HG03469 (cell line): Measurements from ENCODE around the gene STX16.

Source experiments
- ATAC-seq: cut with Tn5 transposase; IDR thresholded peaks from one replicate; pipeline ENCODE4 v1.9.1; 2021; ENCODE audit warnings: mild to moderate bottlenecking, moderate library complexity, moderate number of reproducible peaks; ENCODE audit not compliant: unreplicated experiment

The STX16 gene

DNA sequence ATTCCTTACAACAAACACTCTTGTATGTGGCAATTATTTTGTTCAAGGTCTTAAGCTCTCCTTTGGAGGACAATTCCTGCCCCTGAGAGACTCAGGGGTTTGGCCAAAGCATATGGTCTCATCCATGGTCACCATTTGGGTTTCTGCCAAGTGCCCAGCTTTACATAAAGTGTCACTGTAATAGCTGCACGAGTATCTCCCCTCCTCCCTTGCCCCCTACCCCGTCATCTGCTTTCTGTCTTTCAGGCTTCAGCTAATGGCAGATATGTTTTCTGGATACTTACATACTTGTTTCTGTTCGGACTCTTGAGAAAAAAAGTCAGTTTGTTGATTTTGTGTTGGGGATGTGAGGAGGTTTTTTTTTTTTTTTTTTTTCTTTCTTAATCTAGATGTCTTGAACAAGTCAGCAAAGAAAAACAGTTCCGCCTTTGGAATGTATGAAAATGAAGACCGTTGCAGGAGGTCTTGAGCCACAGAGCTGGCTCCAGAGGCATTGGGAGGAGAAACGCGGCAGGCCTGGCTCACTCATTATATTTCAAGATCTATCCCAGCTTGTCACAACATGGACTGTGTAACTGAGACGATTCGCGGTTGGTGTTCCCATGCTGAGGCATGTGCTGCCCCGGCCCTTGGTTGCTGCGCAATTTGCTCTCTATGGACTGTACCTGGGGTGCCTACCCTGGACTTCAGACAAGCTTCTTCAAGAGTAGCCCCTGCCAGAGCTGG lies 32.6 kb upstream of the STX16 start:
- no peak for ATAC-seq

DNA sequence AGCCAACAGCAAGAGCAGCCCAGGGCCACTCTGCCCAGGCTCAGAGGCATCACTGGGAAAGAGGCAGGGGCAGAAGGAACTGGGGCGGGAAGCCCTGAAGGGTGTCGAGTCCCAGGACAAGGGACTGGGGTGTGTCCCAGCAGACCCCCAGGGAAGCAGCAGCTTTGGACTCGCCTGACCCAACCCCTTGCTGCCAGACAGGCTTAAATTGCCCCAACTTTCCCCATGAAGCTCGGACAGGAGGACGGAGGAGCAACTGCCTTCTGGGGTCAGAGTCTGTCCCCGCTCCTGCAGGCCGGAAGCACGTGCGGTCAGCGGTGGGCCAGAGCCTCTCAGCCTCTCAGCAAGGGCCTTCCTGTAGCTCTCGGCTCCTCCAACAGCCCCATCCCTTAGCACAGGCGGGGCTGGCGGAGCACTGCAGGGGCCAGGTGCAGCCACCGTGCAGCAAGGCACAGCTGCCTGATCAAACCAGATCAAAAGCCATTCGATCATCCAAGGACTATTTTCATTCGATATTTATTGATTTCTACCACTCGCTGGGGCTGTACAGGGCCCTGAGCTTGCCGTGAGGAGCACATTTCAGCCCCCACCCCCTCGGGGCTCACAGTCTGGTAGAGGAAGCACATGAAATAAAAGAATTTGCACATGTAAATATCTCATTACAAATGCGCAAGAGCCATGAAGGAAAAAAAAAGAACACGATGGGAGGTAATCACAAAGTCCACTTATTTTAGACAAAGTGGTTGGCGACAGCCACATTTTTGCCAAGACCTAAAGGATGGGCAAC lies 31.8 kb upstream of the STX16 start:
- no peak for ATAC-seq

DNA sequence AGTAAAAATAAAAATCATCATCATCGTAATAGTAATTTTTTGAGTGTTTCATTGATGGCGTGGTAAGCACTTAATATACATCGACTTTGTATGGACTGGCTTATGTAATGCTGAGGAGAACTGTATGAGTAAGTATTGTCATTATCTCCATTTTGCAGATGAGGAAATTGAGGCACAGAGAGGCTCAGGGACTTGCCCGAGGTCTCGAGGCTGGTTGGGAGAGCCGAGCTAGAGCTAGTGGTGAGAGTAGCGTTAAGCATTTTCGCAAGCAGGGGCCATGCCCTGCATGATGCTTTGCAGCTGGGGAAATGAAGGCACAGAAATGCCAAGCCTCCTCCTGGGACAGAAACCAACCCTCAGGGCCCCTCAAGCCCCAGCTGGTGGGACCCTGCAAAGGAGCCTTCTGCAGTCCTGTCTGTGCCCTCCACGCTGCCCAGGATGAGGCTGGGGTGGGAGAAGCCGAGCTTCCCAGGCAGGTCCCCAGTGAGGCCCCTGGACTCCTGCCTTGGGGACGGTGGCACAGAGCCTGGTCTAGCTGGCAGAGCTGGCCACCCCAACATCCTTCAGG lies 31.1 kb upstream of the STX16 start:
- no peak for ATAC-seq

DNA sequence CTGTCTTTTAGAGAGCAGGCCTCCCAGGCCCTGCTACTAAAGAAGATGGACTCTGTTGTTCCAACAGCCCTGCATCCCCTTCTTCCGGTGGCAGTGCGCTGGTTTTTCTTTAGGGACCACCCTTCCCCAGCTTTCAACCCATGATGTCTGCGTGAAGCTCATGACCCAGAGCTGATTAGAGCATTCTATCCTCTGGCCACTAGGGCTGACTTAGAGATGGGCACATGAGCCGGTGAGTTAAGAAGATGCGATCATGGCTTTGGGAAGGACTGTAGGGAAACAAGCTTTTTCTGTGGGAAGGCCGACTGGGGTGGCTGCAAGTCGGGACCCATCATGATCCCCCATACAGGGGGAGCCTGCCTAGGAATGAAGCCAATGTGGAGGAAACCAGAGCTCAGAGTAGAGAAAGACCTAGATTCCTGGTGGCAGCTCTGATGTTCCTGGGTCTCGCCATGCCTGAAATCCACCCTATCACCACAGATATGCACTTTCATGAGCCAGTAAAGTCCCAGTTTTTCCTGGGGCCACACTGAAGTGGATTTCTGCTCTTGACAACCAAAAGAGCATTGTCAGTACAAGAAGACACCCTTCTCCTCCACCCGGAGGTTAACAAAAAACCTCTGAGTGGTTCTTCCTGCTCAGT lies 29.1 kb upstream of the STX16 start:
- no peak for ATAC-seq

DNA sequence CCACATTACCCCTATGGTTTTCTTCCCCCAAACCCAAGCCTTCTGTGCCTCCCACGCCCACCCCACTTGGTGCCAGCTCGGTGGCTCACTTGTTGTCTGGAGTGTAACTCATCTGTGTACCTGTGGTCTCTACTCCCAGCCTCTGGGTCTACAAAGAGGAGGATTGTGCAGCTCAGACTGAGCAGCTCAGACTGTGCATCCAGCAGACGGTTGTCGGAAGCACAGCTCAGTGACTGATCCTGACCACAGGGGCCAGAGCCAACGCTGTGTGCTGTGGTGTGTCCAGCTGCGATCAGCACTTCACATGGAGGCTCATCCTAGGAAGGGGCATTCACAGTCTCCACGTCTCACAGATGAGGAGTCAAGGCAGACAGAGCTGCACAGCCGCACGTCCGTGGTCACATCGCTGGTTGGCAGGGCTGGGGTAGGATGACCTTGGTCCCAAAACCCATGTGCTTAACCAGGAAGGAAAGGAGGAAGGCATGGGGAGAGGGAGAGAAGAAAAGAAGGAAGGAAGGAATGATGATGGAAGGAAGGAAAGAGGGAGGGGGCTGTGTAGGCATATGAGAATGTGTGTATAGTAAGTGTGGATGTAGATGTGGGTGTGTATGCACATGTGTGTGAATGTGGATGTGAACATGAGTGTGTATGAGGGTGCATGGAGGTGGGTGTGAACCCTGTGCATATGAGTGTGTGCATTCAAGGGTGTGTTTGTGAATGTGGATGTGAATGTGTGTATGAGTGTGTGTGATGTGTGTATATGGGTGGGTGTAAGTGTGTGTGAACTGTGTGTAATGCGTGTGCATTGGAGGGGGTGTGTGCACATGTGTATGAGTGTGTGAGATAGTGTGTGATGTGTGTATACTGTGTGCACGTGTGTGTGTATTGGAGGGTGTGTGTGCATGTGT lies 28.2 kb upstream of the STX16 start:
- ATAC-seq: no peak

DNA sequence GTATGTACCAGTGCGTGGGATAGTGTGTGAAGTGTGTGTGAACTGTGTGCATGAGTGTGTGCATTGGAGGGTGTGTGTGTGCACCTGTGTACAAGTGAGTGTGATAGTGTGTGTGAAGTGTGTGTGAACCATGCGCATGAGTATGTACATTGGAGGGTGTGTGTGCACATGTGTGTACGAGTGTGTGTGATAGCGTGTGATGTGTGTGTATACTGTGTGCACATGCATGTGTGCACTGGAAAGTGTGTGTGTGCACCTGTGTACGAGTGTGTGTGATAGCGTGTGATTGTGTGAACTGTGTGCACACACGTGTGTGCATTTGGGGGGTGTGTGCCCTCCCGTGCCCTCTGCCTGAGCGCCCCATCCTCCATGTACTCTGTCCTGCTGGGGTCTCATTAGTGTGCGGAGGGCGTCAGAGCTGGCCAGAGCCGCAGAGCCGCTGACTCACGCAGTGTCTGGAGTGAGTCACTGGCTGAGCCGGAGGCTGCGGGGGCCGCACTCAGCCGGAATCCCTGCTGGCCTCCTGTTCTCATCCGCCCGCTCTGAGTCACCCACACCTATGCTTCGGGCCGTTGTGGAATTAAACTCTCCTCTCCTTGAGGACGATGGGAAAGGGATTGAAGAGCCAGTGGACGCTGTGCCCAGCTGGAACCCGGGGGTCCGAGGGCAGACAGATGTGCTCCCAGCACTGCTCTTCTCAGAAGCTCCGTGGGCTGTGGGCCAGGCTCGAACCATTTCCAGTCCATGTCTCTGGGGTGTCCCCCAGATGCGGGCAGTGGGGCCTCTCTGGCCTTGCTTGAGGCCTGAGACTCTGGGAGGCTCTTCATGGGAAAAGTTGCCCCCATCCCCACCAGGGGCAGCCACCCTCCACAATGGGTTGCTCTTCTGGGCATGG lies 27.3 kb upstream of the STX16 start:
- no peak for ATAC-seq

DNA sequence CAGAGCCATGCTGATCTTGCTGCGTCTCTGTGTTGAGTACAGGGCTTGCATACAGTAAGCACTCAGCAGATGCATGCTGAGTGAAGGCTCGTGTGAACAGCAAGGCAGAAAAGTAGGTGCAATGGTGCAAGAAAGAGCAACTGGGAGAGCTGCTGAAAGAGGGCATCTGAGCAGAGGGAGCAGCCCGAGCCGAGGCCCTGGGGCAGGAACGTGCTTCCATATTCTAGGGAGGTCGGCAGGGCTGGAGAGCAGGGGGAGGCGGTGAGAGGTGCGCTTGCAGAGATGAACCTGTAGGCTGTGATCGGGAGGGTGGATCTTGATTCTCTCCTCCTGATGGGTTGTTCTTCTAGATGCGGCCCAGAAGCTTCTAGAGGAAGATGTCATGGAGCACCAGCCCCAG lies 26.4 kb upstream of the STX16 start:
- ATAC-seq: no peak

DNA sequence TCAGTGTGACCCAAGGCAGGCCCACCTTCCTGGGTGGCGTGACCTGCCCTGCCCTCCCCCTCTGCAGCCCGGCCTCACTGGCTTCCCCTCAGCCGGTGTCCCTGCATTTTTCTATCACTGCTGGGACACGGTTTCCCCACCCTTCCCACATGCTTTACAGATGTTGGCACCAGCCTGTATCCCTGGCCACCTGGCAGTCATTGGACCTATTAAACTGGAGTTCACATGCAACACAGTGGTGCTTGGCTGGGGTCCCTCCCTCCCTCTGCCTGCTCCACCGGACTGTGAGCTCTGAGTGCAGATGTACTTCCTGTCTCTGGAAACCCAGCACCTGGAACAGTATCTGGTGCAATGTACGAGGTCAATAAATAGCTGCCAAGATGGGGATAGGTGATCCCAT lies 25.5 kb upstream of the STX16 start:
- no peak for ATAC-seq

DNA sequence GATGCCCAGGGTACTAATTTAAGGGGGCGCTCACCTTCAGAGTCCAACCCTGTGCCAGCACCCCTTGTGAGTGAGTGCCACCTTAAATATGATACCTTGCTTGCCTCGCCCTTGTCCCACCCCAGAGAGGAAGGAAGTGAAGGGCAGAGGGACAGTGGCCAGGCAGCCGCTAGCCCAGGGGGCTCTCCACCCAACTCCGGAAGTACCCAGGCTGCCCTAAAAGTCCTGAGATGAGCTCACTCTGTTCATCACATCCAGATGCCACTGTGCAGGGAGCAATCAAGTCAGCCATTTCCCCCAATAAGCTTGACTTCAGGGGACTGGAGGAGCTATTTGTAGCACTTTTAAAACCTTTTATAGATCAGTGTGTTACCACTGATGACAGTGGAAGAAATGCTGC lies 25.0 kb upstream of the STX16 start:
- no peak for ATAC-seq

DNA sequence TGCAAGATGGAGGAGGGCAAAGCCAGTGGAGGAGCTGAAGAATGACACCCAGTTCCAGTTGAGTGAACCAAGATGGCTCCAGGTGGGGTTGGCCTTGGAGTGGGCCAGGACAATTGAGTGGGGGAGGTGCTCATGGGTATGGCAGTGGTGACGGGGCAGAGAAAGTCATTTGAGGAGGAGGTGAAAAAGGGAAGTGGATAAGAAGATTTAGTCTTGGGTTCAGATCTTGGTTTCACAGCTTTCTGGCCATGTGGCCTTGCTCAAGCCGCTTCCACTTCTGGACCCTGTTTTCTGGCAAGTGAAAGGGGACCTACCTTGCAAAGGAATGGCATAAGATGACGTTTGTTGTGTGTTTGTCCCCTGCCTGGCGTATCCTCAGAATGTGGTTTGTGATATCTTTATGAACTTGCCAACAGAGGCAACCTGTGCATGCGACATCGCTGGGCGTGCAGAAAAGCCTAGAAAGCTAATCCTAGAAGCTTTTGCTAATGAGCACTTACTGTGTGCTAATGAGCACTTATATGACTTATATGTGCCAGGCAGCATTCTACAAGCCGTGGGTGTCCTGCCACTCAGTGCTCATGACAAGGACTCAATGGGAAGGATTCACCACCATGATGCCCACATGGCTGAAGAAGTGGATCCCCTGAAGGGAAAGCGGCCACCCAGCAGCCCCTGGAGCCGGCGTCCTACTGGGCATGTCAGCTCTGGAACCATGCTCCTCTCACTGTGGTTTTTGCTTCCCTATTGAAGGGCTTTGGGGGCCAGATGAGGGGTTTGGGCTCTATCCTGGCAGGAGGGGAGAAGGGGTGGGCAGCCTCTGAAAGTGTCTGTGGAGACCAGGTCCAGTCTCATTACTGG lies 23.6 kb upstream of the STX16 start:
- no peak for ATAC-seq

DNA sequence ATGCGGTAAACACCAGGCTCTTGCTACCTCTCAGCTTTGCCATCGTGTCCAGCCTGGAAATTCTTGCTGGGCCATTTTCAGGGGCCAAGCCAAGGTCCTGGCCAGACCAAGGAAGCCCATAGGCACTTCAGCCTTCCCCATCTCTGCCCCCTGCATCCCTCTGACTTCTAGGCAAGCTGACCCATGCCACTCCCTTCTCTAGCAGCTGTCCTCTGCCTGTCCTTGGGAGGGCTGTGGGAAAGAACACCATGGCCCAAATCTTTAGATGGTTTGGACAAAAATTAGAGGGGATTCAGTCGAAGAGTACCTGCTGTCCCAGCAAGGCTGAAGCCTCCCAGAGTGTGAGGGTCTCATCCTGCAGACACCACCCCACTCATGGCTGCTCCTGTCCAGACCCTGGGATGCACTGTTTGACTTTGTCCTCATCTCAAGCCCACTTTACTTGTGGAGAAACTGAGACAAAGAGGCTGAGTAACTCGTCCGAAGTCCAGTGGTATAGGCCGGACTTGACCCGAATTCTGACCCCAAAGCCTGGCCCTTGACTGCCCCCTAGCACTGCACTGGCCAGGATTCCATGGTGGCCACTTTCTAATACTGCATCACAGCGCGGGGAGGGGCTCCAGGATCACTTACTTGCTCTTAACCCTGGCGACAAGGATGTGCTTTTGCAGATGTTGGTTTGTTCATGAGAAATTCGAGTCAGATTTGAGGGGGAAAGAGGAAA lies 22.4 kb upstream of the STX16 start:
- ATAC-seq: no peak

DNA sequence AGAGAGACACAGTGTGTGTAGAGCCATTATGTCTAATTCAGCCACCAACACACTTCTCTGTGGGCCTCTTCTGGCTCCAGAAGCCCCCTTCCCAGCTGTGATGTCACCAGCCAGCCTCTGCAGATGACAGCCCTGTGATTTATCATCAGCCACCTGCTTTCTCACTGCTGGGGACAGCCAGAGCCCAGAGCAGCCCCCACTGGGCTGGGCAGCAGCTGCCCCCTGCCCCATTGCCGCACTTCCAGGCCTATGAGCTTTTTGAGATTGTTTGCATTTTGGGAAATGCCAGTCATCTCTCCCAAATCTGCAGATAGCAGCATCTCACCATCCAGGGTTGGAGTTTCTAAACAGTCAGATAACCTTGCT lies 21.9 kb upstream of the STX16 start:
- no peak for ATAC-seq

DNA sequence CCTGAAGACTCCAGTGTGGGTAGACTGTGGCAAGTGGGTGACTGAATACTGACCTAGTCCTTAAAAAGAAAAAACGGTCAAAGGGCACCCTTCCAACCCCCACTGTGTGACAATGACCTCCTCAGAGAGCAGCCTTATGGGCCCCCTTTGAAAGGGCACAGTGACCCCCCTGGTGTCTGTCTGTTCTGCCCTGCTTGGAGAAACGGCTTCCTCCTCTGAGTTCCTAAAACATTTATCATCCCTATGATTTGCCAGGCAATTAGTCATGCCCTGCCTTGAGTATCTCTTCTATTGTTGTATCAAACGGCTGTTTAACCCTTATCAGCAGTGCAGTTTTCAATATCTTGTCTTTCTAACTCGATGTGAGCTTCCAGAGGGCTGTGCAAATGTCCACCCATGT lies 21.0 kb upstream of the STX16 start:
- ATAC-seq: no peak

DNA sequence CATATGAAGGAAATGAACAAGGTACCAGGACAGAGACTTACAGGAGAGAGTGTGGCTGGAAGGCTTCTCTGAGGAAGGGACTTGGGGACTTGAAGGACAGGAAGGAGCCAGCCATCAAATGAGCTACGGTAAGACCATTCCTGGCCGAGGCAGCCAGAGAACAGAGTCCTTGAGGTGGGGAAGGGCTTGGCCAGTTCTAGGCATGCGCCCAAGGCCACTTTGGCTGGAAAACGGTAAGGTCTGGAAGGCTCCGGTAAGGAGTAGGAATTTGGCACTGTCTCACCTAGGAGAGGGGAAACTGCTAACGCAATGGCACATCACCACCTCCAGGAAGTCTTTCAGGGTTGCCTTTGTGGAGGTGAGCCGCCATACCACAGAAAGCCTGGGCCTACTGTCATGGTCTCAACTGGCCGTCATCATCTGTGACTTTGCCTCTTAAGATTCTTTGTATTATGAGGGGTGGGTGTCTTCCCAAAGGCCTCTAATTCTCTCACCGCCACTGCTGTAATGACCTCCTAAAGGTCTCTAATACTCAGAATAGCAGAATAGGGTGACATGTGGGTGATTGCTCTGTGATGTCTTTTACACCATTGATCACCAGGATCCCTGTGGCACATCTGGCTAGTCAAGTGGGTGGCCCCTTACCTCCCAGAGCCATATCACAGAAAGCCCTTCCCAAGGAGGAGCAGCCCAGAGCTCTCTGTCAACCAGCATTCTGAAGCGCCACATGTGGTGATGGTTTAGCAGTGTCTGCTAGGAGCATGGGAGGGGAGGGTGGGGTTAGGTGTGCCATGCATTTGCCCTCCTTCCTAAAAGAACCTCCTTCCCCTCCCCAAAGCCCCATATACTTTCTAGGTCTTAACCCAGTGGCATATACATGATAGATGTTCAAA lies 17.7 kb upstream of the STX16 start:
- ATAC-seq: no peak

DNA sequence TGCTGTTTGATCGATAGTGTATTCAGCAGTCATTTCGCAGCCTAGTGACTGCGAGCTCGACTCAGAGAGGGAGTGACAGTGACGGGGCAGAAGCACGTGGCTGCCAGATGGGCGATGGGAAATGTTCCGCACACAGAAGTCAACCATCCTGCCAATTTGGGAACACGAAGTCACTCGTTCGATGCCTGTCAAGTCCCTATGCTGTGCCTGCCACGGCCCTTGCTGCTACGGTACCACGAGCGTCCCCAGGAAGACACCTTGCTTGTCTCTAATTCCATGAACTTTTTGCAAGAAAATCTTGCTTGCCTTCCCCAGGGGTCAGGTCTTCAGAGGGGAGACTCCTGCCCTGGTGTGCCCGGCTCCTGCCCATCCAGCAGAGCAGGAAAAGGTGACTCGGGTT lies 17.0 kb upstream of the STX16 start:
- ATAC-seq: no peak

DNA sequence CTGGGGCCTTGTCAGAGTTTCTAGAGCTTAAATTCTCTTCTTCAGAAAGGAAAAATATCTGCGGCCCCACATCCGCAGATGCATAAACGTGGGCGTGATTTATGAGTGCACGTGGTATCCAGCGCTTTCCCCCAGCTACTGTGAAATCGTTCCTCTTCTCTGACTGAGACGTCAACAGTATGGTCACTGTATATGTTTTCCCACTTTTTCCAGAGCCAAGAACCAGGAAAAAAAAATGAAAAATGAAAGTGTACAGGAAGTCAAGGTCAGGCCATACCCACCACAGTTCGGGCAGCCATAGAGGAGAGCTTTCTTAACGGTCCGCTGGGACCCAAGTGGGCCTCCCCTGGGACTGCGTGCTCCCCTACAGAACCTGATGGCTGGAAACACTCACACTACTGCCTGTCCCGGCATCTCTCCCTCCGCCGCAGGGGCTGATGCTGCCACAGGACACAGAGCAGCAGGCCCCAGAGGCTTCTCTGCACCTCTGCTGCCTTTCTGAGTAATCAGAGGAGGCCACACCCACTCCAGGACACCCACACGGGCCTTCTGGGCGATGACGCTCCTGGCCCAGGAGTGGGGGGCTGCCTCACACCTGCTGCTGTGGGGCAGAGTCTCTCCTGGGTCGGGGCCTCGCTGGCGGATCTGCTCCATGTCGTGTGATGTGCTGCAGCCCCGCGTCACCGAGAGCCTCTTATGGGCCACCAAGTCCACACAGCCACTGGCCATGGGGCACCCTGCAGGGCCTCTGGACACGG lies 16.4 kb upstream of the STX16 start:
- no peak for ATAC-seq
